Tibial nerve (tissue), 4 donors: Measurements from ENCODE around the gene AP2A2. TPM values are rescaled to one million over a fixed set of nuclear protein-coding genes. Genes with fewer than 3 reads are reported as not detected.

Source experiments
- DNase-seq, 2 donors: peaks; one replicate each; pipeline ENCODE4 v3.0.0-alpha.2; 2019; ENCODE audit warnings: low spot score in 2 of 2
- H3K27ac ChIP-seq, 4 donors: fragments of 200-600 bp; sonication (generic) in 3 of 4; one replicate each; pipeline ENCODE4 v1.5.1; 2017 to 2019; ENCODE audit warnings: mild to moderate bottlenecking in 1 of 4
- H3K27me3 ChIP-seq, 2 donors: fragments of 200-600 bp; sonication (generic) in 1 of 2; one replicate each; pipeline versions ENCODE4 v1.5.1 to v1.6.0; 2017 to 2019
- H3K36me3 ChIP-seq, 3 donors: fragments of 200-600 bp; sonication (generic); one replicate each; pipeline ENCODE4 v1.5.1; 2018 to 2019
- H3K4me1 ChIP-seq, 4 donors: fragments of 200-600 bp; sonication (generic) in 3 of 4; one replicate each; pipeline ENCODE4 v1.5.1; 2017 to 2019
- H3K4me3 ChIP-seq, 4 donors: fragments of 200-600 bp; sonication (generic) in 3 of 4; one replicate each; pipeline ENCODE4 v1.5.1; 2017 to 2019; ENCODE audit warnings: mild to moderate bottlenecking in 1 of 4, moderate library complexity in 1 of 4
- H3K9me3 ChIP-seq, 4 donors: fragments of 200-600 bp; sonication (generic) in 3 of 4; one replicate each; pipeline ENCODE4 v1.5.1; 2017 to 2019
- CTCF ChIP-seq, 5 experiments: fragments of 200-600 bp in 3 of 5; fragments of 450-650 bp in 2 of 5; sonication (generic) in 3 of 5; IDR thresholded peaks; one replicate each; pipeline ENCODE4 v1.5.1; 2016 to 2019; ENCODE audit warnings: antibody characterized with exemption in 5 of 5, mild to moderate bottlenecking in 3 of 5, moderate library complexity in 2 of 5
- EP300 ChIP-seq, 2 donors: sonication (generic); formaldehyde crosslinking; IDR thresholded peaks; one replicate each; pipeline ENCODE4 v1.6.1; 2017; ENCODE audit warnings: antibody characterized with exemption in 2 of 2, mild to moderate bottlenecking in 1 of 2
- POLR2A ChIP-seq, 2 donors: fragments of 450-650 bp; IDR thresholded peaks; one replicate each; pipeline ENCODE4 v1.6.1; 2017; ENCODE audit warnings: antibody characterized with exemption in 2 of 2, mild to moderate bottlenecking in 2 of 2, moderate library complexity in 2 of 2
- WGBS, 2 donors: methylation state at CpG; one replicate each; pipeline ENCODE4 v1.1.5; 2018; 5-methylcytosine and 5-hydroxymethylcytosine counted together
- total RNA-seq, 4 donors: library from RNA; depleted of rRNA; stranded (reverse); fragments of >200 nt; gene quantifications; one replicate each; pipeline ENCODE4 v1.1.0, GENCODE V29; 2016

AP2A2 gene
- total RNA-seq, 4 donors from 2014 or later, result 70.8 to 136 (median 90.3) TPM

GRCh38 chr11:1047595-1048156 lies 122.0 kb downstream of the AP2A2 start:
- TF ChIP-seq POLR2A (IDR thresholded peaks at IDR 0.05), result no peak
- TF ChIP-seq CTCF (IDR thresholded peaks at IDR 0.05), result no peak
- TF ChIP-seq EP300 (IDR thresholded peaks at IDR 0.05), result no peak
- DNase-seq, result no peak
- peaks cover 0 to 50% of the 10 kb centered on the region in 2 donors for H3K27me3 ChIP-seq
- H3K27ac ChIP-seq, result no peak overlapping the region
- H3K4me1 ChIP-seq, result no peaks in the 10 kb centered on the region
- H3K36me3 ChIP-seq, result no peaks in the 10 kb centered on the region
- no peak overlapping the region for H3K4me3 ChIP-seq
- 58 to 61% methylated on average over 17 to 20 of the region's 22 CpGs for WGBS, 2 donors
- H3K9me3 ChIP-seq, result no peaks in the 10 kb centered on the region

DNA sequence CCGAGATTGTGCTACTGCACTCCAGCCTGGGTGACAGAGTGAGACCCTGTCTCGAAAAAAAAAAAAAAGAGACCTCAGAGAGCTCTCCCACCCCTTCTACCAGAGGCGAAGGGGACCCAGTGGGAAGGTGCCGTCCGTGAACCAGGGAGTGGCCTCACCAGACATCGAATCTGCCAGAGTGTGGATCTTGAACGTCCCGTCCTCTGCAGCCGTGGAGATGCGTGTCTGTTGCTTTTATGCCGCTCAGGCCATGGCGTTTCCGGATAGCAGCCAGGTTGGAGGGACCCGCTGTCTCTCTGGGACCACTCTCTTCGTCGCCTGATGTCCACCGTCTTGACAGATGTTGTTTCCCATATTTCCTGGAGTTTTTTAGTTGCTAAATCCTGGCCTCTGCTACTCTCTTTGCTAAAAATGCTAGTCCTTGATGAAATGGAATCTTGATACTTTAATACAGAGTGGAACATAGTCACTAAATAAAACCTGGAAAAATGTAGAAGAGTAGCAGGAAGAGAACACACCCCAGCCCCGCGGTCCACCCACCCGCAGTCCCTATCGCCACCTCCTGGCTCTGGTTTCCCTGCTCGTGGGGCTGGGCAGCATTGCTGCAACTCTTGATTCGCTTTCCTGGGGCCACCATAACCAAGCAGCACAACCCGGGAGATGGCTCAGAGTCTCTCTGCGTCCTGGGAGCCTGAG lies 122.9 kb downstream of the AP2A2 start:
- TF ChIP-seq CTCF (IDR thresholded peaks at IDR 0.05) (no peak), EP300 (IDR thresholded peaks at IDR 0.05) (no peak), POLR2A (IDR thresholded peaks at IDR 0.05) (no peak)
- DNase-seq, result no peak
- WGBS, 2 donors, result 66 to 73% methylated on average over 25 of the region's 25 CpGs
- Histone ChIP-seq H3K4me1 (no peaks in the 10 kb centered on the region), H3K9me3 (no peaks in the 10 kb centered on the region), H3K27me3 (peaks cover 0 to 48% of the 10 kb centered on the region in 2 donors), H3K27ac (no peak overlapping the region), H3K36me3 (no peaks in the 10 kb centered on the region), H3K4me3 (no peak overlapping the region)

DNA sequence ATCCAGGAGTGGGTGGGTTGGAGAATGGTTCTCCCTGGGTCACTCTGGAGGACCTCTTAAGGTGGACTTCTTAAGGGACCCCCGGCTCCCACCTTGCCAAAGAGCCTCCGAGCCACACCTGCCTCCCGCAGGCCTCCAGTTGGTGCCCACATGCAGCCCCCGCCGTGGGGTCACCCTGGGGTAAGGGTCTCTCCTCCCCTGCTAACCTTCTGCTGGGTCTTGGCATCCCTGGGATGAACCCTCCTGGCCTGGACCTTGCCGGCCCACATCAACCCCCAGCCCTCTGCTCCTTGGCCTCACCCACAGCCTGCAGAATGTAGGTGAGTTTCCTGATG lies 123.4 kb downstream of the AP2A2 start:
- no peak for TF ChIP-seq CTCF (IDR thresholded peaks at IDR 0.05)
- TF ChIP-seq POLR2A (IDR thresholded peaks at IDR 0.05), result no peak
- TF ChIP-seq EP300 (IDR thresholded peaks at IDR 0.05), result no peak
- H3K4me3 ChIP-seq, result no peak overlapping the region
- DNase-seq, result no peak
- no peaks in the 10 kb centered on the region for H3K36me3 ChIP-seq
- peaks cover 0 to 48% of the 10 kb centered on the region in 2 donors for H3K27me3 ChIP-seq
- H3K9me3 ChIP-seq, result no peaks in the 10 kb centered on the region
- WGBS, 2 donors, result 92 to 93% methylated on average over 6 of the region's 6 CpGs
- peaks cover 0 to 4% (median 0%) of the 10 kb centered on the region in 4 donors for H3K4me1 ChIP-seq
- no peak overlapping the region for H3K27ac ChIP-seq

DNA sequence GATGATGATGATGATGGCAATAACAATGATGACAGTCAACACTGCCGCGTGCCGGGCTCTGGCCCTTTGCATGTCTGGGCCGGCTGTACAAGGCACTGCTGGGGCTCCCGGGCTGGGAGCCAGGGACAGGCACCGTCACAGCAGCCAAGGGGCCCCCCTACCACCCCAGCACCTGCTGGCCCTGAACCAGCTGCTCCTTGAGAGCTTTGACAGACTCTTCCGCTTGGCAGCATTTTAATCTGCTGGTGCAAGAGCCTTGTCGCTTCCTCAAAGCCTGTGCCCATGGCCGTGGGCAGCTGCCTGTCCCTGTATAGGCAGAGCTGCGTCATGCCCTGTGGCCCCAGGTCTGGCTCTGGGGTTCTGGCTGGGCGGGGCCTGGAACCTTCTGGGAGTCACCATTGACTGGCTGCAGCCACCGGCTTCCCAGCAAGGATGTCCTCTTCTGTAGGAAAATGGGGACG lies 123.8 kb downstream of the AP2A2 start:
- TF ChIP-seq CTCF (IDR thresholded peaks at IDR 0.05) (no peak), POLR2A (IDR thresholded peaks at IDR 0.05) (no peak), EP300 (IDR thresholded peaks at IDR 0.05) (no peak)
- H3K36me3 ChIP-seq, result no peaks in the 10 kb centered on the region
- 76 to 80% methylated on average over 9 to 13 of the region's 13 CpGs for WGBS, 2 donors
- peaks cover 0 to 8% (median 0%) of the 10 kb centered on the region in 4 donors for H3K4me1 ChIP-seq
- H3K4me3 ChIP-seq, result no peak overlapping the region
- H3K9me3 ChIP-seq, result no peaks in the 10 kb centered on the region
- no peak for DNase-seq
- H3K27me3 ChIP-seq, result peaks cover 0 to 52% of the 10 kb centered on the region in 2 donors
- H3K27ac ChIP-seq, result no peak overlapping the region

- Histone ChIP-seq H3K36me3 (no peaks in the 10 kb centered on the region), H3K4me1 (peaks cover 0 to 9% (median 0%) of the 10 kb centered on the region in 4 donors), H3K9me3 (no peaks in the 10 kb centered on the region), H3K4me3 (no peak overlapping the region), H3K27ac (no peak overlapping the region), H3K27me3 (peaks cover 0 to 56% of the 10 kb centered on the region in 2 donors)
- 80 to 87% methylated on average over 17 to 18 of the region's 18 CpGs for WGBS, 2 donors
- DNase-seq, result no peak
- no peak for TF ChIP-seq POLR2A (IDR thresholded peaks at IDR 0.05)
- no peak for TF ChIP-seq EP300 (IDR thresholded peaks at IDR 0.05)
- TF ChIP-seq CTCF (IDR thresholded peaks at IDR 0.05), result no peak
These were observed 124.4 kb downstream of the AP2A2 start for GRCh38 chr11:1049911-1050580.
